Right lobe of liver (tissue), 4 donors: ENCODE data around the gene LZTS3.

ENCODE experiments used
- POLR2A ChIP-seq: fragments of 450-650 bp; IDR thresholded peaks from one replicate; pipeline ENCODE4 v1.6.1; 2017; ENCODE audit warnings: antibody characterized with exemption, mild to moderate bottlenecking
- TF ChIP-seq, protein P1 (sequence below), 4 donors: fragments of 200-600 bp in 3 of 4; fragments of 450-650 bp in 1 of 4; IDR thresholded peaks; one replicate each; pipeline versions ENCODE4 v1.5.1 to v1.8.0; 2016 to 2022; ENCODE audit warnings: antibody characterized with exemption in 4 of 4, mild to moderate bottlenecking in 2 of 4
- donor health status: DM: no; HTN: no; CAD: no.
- donor health status: DM: no; HTN: no; CAD: no.
- donor health status: DM: no; HTN: yes; CAD: no.

DNA sequence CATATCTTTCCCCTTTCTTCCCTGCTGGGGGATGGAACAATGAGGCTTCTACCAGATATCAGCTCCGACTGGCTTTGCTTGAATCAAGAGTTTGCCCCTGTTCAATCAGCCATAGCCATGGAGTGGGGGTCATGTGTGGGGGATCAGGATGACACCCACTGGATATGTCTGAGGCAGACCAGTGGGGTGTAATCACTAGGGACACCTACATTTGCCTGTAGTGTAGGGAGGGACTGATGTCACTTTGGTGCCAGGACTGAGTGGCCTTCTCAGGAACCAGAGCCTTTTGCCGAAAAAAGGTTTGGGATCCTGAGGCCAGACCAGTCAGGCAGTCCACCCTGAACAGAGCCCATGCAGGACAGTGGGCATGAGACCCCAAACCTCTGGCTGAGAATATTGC, 37.0 kb upstream of the LZTS3 start:
- TF ChIP-seq, protein P1, sequence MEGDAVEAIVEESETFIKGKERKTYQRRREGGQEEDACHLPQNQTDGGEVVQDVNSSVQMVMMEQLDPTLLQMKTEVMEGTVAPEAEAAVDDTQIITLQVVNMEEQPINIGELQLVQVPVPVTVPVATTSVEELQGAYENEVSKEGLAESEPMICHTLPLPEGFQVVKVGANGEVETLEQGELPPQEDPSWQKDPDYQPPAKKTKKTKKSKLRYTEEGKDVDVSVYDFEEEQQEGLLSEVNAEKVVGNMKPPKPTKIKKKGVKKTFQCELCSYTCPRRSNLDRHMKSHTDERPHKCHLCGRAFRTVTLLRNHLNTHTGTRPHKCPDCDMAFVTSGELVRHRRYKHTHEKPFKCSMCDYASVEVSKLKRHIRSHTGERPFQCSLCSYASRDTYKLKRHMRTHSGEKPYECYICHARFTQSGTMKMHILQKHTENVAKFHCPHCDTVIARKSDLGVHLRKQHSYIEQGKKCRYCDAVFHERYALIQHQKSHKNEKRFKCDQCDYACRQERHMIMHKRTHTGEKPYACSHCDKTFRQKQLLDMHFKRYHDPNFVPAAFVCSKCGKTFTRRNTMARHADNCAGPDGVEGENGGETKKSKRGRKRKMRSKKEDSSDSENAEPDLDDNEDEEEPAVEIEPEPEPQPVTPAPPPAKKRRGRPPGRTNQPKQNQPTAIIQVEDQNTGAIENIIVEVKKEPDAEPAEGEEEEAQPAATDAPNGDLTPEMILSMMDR (IDR thresholded peaks at IDR 0.05) = no peak
- TF ChIP-seq POLR2A = no peak
